ENCODE results near the gene ATL3.
"Not testable (repeated sequence)": the region's sequence is repeated elsewhere in the genome, so short reads cannot be mapped to it uniquely, and the experiment has no call there.

Gene ATL3

DNA sequence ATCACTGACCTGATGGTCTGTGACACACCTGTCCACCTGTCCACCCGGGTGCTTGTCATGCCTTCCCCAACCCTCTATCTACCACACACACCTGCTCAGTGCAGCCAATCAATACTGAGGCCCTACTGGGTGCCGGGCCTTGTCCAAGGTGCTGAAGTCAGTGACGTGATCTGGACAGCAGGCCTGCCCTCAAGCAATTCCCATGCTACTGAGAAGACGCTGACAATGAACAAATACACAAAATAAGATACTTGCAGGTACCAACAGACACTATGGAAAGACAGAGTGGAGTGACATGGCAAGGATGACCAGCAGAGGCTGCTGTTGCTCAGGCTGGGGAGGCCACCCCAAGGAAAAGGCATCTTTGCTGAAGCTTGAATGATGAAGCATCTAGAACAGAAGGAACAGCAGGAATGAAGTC, 78.2 kb downstream of the ATL3 start:
- no peaks in the 10 kb centered on the region for H3K4me1 ChIP-seq (ENCODE audit: insufficient read depth, poor library complexity, severe bottlenecking)
- H3K27me3 ChIP-seq (ENCODE audit: insufficient read depth, poor library complexity, severe bottlenecking): no peaks in the 10 kb centered on the region
- DNase-seq (ENCODE audit: low spot score): no peak
- ATAC-seq (ENCODE audit: low read depth): peak; percentile 67
- no peak overlapping the region for H3K27ac ChIP-seq (ENCODE audit: poor library complexity, severe bottlenecking)
- no peaks in the 10 kb centered on the region for H3K9me3 ChIP-seq (ENCODE audit: severe bottlenecking)
- H3K36me3 ChIP-seq (ENCODE audit: low read depth): no peaks in the 10 kb centered on the region
- H3K4me3 ChIP-seq (ENCODE audit: severe bottlenecking): no peak overlapping the region
- peak; percentile 65 for TF ChIP-seq CTCF (IDR thresholded peaks at IDR 0.05; ENCODE audit: poor library complexity, severe bottlenecking)

- ATAC-seq (ENCODE audit: low read depth): no peak
- H3K27me3 ChIP-seq (ENCODE audit: insufficient read depth, poor library complexity, severe bottlenecking): no peaks in the 10 kb centered on the region
Measured at GRCh38 chr11:63590024-63590788, 81.0 kb downstream of the ATL3 start.

DNA sequence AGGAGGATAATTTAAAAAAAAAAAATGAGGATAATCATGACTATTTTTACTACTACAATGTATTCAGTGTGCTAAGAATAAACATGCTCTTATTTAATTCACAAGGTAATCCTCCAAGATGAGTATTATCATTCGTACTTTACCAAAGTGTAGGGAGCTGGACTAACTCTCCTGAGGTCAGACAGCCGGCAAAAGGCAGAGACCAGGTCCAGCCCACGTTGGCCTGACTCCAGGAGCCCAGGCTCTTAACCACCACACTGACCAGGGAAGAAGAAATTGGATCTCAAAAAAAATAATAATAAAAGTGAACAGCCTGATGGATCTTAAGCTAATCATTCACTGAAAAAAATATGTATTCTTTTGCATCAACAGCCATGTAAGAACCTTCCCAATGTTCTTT, 82.2 kb downstream of the ATL3 start:
- no peak for TF ChIP-seq CTCF (IDR thresholded peaks at IDR 0.05; ENCODE audit: poor library complexity, severe bottlenecking)
- Histone ChIP-seq H3K4me1 (ENCODE audit: insufficient read depth, poor library complexity, severe bottlenecking) (no peaks in the 10 kb centered on the region), H3K9me3 (ENCODE audit: severe bottlenecking) (no peaks in the 10 kb centered on the region), H3K4me3 (ENCODE audit: severe bottlenecking) (no peak overlapping the region), H3K27ac (ENCODE audit: poor library complexity, severe bottlenecking) (no peak overlapping the region), H3K27me3 (ENCODE audit: insufficient read depth, poor library complexity, severe bottlenecking) (no peaks in the 10 kb centered on the region), H3K36me3 (ENCODE audit: low read depth) (no peaks in the 10 kb centered on the region)
- ATAC-seq (ENCODE audit: low read depth): no peak
- DNase-seq (ENCODE audit: low spot score): no peak

More at GRCh38 chr11:63590024-63590788, 81.0 kb downstream of the ATL3 start:
- H3K4me3 ChIP-seq (ENCODE audit: severe bottlenecking): no peak overlapping the region
- DNase-seq (ENCODE audit: low spot score): no peak
- no peaks in the 10 kb centered on the region for H3K36me3 ChIP-seq (ENCODE audit: low read depth)
- H3K4me1 ChIP-seq (ENCODE audit: insufficient read depth, poor library complexity, severe bottlenecking): no peaks in the 10 kb centered on the region
- no peak overlapping the region for H3K27ac ChIP-seq (ENCODE audit: poor library complexity, severe bottlenecking)
- no peaks in the 10 kb centered on the region for H3K9me3 ChIP-seq (ENCODE audit: severe bottlenecking)
- TF ChIP-seq CTCF (IDR thresholded peaks at IDR 0.05; ENCODE audit: poor library complexity, severe bottlenecking): no peak

- TF ChIP-seq CTCF (IDR thresholded peaks at IDR 0.05; ENCODE audit: poor library complexity, severe bottlenecking): no peak
- ATAC-seq (ENCODE audit: low read depth): no peak
- no peak overlapping the region for H3K4me3 ChIP-seq (ENCODE audit: severe bottlenecking)
- no peaks in the 10 kb centered on the region for H3K4me1 ChIP-seq (ENCODE audit: insufficient read depth, poor library complexity, severe bottlenecking)
- no peaks in the 10 kb centered on the region for H3K36me3 ChIP-seq (ENCODE audit: low read depth)
- H3K27me3 ChIP-seq (ENCODE audit: insufficient read depth, poor library complexity, severe bottlenecking): no peaks in the 10 kb centered on the region
- no peaks in the 10 kb centered on the region for H3K9me3 ChIP-seq (ENCODE audit: severe bottlenecking)
- DNase-seq (ENCODE audit: low spot score): no peak
- H3K27ac ChIP-seq (ENCODE audit: poor library complexity, severe bottlenecking): no peak overlapping the region
Measured at GRCh38 chr11:63586451-63587166, 84.6 kb downstream of the ATL3 start.

- Histone ChIP-seq H3K27ac (ENCODE audit: poor library complexity, severe bottlenecking) (no peak overlapping the region), H3K4me3 (ENCODE audit: severe bottlenecking) (no peak overlapping the region), H3K27me3 (ENCODE audit: insufficient read depth, poor library complexity, severe bottlenecking) (no peaks in the 10 kb centered on the region), H3K9me3 (ENCODE audit: severe bottlenecking) (peaks cover 11% of the 10 kb centered on the region), H3K4me1 (ENCODE audit: insufficient read depth, poor library complexity, severe bottlenecking) (no peaks in the 10 kb centered on the region), H3K36me3 (ENCODE audit: low read depth) (no peaks in the 10 kb centered on the region)
- no peak for TF ChIP-seq CTCF (IDR thresholded peaks at IDR 0.05; ENCODE audit: poor library complexity, severe bottlenecking)
- ATAC-seq (ENCODE audit: low read depth): no peak
- DNase-seq (ENCODE audit: low spot score): no peak
Measured at GRCh38 chr11:63583357-63583677, 87.9 kb downstream of the ATL3 start.

- peaks cover 11% of the 10 kb centered on the region for H3K9me3 ChIP-seq (ENCODE audit: severe bottlenecking)
- not testable (repeated sequence) for H3K4me3 ChIP-seq (ENCODE audit: severe bottlenecking); H3K4me1 ChIP-seq (ENCODE audit: insufficient read depth, poor library complexity, severe bottlenecking); DNase-seq (ENCODE audit: low spot score); H3K36me3 ChIP-seq (ENCODE audit: low read depth); ATAC-seq (ENCODE audit: low read depth); H3K27me3 ChIP-seq (ENCODE audit: insufficient read depth, poor library complexity, severe bottlenecking); H3K27ac ChIP-seq (ENCODE audit: poor library complexity, severe bottlenecking)
Measured at GRCh38 chr11:63581224-63581623, 90.0 kb downstream of the ATL3 start.

GRCh38 chr11:63578882-63579281, 92.3 kb downstream of the ATL3 start:
- not testable (repeated sequence) for ATAC-seq (ENCODE audit: low read depth); H3K4me3 ChIP-seq (ENCODE audit: severe bottlenecking); DNase-seq (ENCODE audit: low spot score); H3K27me3 ChIP-seq (ENCODE audit: insufficient read depth, poor library complexity, severe bottlenecking); H3K4me1 ChIP-seq (ENCODE audit: insufficient read depth, poor library complexity, severe bottlenecking); H3K36me3 ChIP-seq (ENCODE audit: low read depth); H3K27ac ChIP-seq (ENCODE audit: poor library complexity, severe bottlenecking)
- H3K9me3 ChIP-seq (ENCODE audit: severe bottlenecking): peaks cover 11% of the 10 kb centered on the region
